Esophagus muscularis mucosa (tissue), 4 donors: ENCODE results near the gene IQCC. TPM values are rescaled to one million over a fixed set of nuclear protein-coding genes. Genes with fewer than 3 reads are reported as not detected.

Experiments used
- DNase-seq: peaks from one replicate; pipeline ENCODE4 v3.0.0-alpha.2; 2017; ENCODE audit errors: extremely low spot score
- H3K27ac ChIP-seq, 4 donors: fragments of 200-600 bp; sonication (generic); replicated peaks in 1 of 4; 1 replicate in 3 of 4; 2 replicates in 1 of 4; pipeline ENCODE4 v1.5.1; 2016 to 2019; ENCODE audit warnings: mild to moderate bottlenecking in 1 of 4
- H3K27me3 ChIP-seq, 4 donors: fragments of 200-600 bp; sonication (generic); one replicate each; pipeline versions ENCODE4 v1.5.1 to v1.6.0; 2016 to 2019
- H3K36me3 ChIP-seq, 4 donors: fragments of 200-600 bp; sonication (generic); one replicate each; pipeline ENCODE4 v1.5.1; 2016 to 2019
- H3K4me1 ChIP-seq, 4 donors: fragments of 200-600 bp; sonication (generic); one replicate each; pipeline ENCODE4 v1.5.1; 2016 to 2019
- H3K4me3 ChIP-seq, 4 donors: fragments of 200-600 bp; sonication (generic); 1 replicate in 2 of 4; 2 replicates in 2 of 4; pipeline ENCODE4 v1.5.1; 2016 to 2019; ENCODE audit warnings: mild to moderate bottlenecking in 4 of 4, moderate library complexity in 1 of 4
- H3K9me3 ChIP-seq, 4 donors: fragments of 200-600 bp; sonication (generic); 1 replicate in 3 of 4; 2 replicates in 1 of 4; pipeline ENCODE4 v1.5.1; 2016 to 2019
- EP300 ChIP-seq: sonication (generic); formaldehyde crosslinking; IDR thresholded peaks from one replicate; pipeline ENCODE4 v1.6.1; 2017; ENCODE audit warnings: antibody characterized with exemption
- POLR2A ChIP-seq: fragments of 450-650 bp; IDR thresholded peaks from one replicate; pipeline ENCODE4 v1.6.1; 2017; ENCODE audit warnings: antibody characterized with exemption, moderate library complexity, mild to moderate bottlenecking, low read depth
- POLR2AphosphoS5 ChIP-seq, 2 donors: sonication (generic); formaldehyde crosslinking; IDR thresholded peaks; one replicate each; pipeline ENCODE4 v1.6.1; 2017; ENCODE audit warnings: antibody characterized with exemption in 2 of 2
- WGBS: methylation state at CpG from one replicate; pipeline ENCODE4 v1.1.5; 2018; 5-methylcytosine and 5-hydroxymethylcytosine counted together
- intact Hi-C: fragments of 100-400 bp; cut with DNase I; formaldehyde crosslinking; loops from one replicate; pipeline ENCODE4 v1.15.1; 2023
- total RNA-seq, 4 donors: library from RNA; depleted of rRNA; stranded (reverse); fragments of >200 nt; gene quantifications; one replicate each; pipeline versions ENCODE4 v1.1.0 to v1.2.1, GENCODE V29; 2016
- TF ChIP-seq, protein P1 (sequence below), 3 experiments: fragments of 200-600 bp in 2 of 3; fragments of 450-650 bp in 1 of 3; sonication (generic) in 2 of 3; IDR thresholded peaks; one replicate each; pipeline ENCODE4 v1.5.1; 2017 to 2019; ENCODE audit warnings: antibody characterized with exemption in 3 of 3, mild to moderate bottlenecking in 2 of 3, moderate library complexity in 1 of 3

Gene IQCC
- total RNA-seq, 4 donors from 2014 or later: 0.66 to 2.1 (median 1.1) TPM

GRCh38 chr1:32220746-32221580, 15.5 kb downstream of the IQCC start:
- WGBS: 92% methylated on average over 4 of the region's 4 CpGs
- intact Hi-C loops: no loop called here

GRCh38 chr1:32221581-32221979, 16.1 kb downstream of the IQCC start:
- Histone ChIP-seq H3K36me3 (peaks cover 30 to 69% (median 49%) of the 10 kb centered on the region in 4 donors), H3K4me1 (peaks cover 27 to 52% (median 38%) of the 10 kb centered on the region in 4 donors)

More at GRCh38 chr1:32220746-32221580, 15.5 kb downstream of the IQCC start:
- H3K36me3 ChIP-seq: peaks cover 31 to 69% (median 49%) of the 10 kb centered on the region in 4 donors
- H3K4me1 ChIP-seq: peaks cover 27 to 51% (median 40%) of the 10 kb centered on the region in 4 donors
- TF ChIP-seq, protein P1, sequence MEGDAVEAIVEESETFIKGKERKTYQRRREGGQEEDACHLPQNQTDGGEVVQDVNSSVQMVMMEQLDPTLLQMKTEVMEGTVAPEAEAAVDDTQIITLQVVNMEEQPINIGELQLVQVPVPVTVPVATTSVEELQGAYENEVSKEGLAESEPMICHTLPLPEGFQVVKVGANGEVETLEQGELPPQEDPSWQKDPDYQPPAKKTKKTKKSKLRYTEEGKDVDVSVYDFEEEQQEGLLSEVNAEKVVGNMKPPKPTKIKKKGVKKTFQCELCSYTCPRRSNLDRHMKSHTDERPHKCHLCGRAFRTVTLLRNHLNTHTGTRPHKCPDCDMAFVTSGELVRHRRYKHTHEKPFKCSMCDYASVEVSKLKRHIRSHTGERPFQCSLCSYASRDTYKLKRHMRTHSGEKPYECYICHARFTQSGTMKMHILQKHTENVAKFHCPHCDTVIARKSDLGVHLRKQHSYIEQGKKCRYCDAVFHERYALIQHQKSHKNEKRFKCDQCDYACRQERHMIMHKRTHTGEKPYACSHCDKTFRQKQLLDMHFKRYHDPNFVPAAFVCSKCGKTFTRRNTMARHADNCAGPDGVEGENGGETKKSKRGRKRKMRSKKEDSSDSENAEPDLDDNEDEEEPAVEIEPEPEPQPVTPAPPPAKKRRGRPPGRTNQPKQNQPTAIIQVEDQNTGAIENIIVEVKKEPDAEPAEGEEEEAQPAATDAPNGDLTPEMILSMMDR (IDR thresholded peaks at IDR 0.05): no peak
- no peak for TF ChIP-seq EP300
- H3K27ac ChIP-seq: peak overlapping the region in 3 of 4 donors; percentile 89 to 95 (median 89)
- no peaks in the 10 kb centered on the region for H3K27me3 ChIP-seq
- no peaks in the 10 kb centered on the region for H3K9me3 ChIP-seq
- H3K4me3 ChIP-seq: peak overlapping the region; percentile 79 to 85 (median 83)
- no peak for DNase-seq

DNA sequence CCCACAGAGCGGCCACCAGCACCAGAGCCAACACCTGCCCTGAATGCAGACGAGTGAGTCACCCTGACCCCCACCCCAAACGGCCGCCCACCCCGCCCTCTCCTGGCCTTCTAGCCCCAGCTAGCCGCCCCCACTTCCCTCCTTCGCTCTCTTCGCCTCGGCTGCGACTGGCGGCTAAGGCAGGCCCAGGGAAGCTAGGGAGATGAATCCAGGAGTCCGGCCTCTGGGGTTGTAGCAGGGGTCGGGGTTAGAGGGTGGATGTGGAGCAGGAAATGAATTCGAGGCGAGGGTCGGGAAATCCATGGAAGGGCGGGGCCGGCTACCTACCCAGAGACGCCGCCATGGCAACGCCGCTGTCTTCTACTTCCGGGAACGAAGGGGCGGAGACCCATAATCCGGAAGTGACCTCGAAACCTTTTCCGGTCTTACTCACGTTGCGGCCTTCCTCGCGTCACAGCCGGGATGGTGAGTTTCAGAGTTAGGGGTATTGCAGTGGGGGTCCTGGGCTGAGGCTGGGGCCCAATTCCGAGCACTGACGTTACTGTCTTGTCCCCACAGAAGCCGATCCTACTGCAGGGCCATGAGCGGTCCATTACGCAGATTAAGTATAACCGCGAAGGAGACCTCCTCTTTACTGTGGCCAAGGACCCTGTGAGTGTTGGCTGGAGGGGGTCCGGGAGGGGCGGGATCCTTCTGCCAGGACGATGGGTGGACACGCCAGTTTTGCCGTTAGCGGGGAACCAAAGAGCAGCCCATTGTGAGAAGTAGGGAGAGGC, 16.7 kb downstream of the IQCC start, which contains the start of the genes EIF3I and TMEM234:
Gene EIF3I, plus strand, starts transcription at position 428 of the 776 bp plus-strand sequence. Its CDS starts 35 bp downstream, at position 463.
Gene TMEM234, minus strand, starts transcription at position 374 of the 776 bp plus-strand sequence. Its CDS starts 31 bp downstream, at position 343.
- under 1% methylated on average over 32 of the region's 46 CpGs for WGBS
- peak; percentile 99 for DNase-seq
- Histone ChIP-seq H3K36me3 (peaks cover 30 to 69% (median 49%) of the 10 kb centered on the region in 4 donors), H3K27me3 (no peaks in the 10 kb centered on the region), H3K4me3 (peak within 1 kb of the TSS; percentile 79 to 85 (median 83)), H3K9me3 (no peaks in the 10 kb centered on the region), H3K4me1 (peaks cover 27 to 52% (median 38%) of the 10 kb centered on the region in 4 donors), H3K27ac (peak within 1 kb of the TSS; percentile 88 to 95 (median 89))
- intact Hi-C loops: no loop called here
- TF ChIP-seq EP300 (peak; percentile 8), POLR2AphosphoS5 (IDR thresholded peaks at IDR 0.05) (peak; percentile 97), POLR2A (peak; percentile 75)
- TF ChIP-seq, protein P1 (IDR thresholded peaks at IDR 0.05): no peak

More at GRCh38 chr1:32221581-32221979, 16.1 kb downstream of the IQCC start:
- Histone ChIP-seq H3K4me3 (peak overlapping the region; percentile 79 to 85 (median 83)), H3K27me3 (no peaks in the 10 kb centered on the region), H3K9me3 (no peaks in the 10 kb centered on the region), H3K27ac (peak overlapping the region; percentile 88 to 95 (median 89))
- 17% methylated on average over 5 of the region's 13 CpGs for WGBS
- TF ChIP-seq, protein P1 (IDR thresholded peaks at IDR 0.05): no peak
- TF ChIP-seq POLR2A (no peak), POLR2AphosphoS5 (IDR thresholded peaks at IDR 0.05) (no peak), EP300 (no peak)
- no peak for DNase-seq
- intact Hi-C loops: no loop called here

DNA sequence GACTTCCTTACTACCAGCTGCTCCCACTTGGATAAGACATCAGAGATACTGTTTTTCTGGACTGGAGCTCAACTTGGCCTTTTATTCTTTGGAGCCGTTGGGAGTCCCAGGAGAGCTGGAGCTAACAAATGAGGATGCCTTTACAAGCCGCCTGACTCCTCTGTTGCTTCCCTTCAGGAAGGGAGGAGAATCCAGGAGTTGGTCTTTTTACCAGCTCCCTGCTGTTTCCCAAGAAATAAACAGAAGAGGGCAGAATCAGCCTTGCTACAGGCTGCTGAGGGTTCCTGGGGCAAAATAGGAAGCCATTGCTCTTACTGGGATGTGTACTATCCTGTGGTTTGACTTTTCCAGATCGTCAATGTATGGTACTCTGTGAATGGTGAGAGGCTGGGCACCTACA, 18.2 kb downstream of the IQCC start:
- peaks cover 27 to 52% (median 38%) of the 10 kb centered on the region in 4 donors for H3K4me1 ChIP-seq
- H3K4me3 ChIP-seq: peak overlapping the region; percentile 79 to 85 (median 83)
- H3K36me3 ChIP-seq: peaks cover 39 to 69% (median 58%) of the 10 kb centered on the region in 4 donors
- no peak for DNase-seq
- no peaks in the 10 kb centered on the region for H3K27me3 ChIP-seq
- intact Hi-C loops: no loop called here
- WGBS: 38% methylated on average over 3 of the region's 3 CpGs
- TF ChIP-seq POLR2AphosphoS5 (IDR thresholded peaks at IDR 0.05): no peak
- TF ChIP-seq EP300: no peak
- TF ChIP-seq POLR2A: no peak
- TF ChIP-seq, protein P1 (IDR thresholded peaks at IDR 0.05): no peak
- H3K27ac ChIP-seq: peak overlapping the region; percentile 88 to 95 (median 89)
- H3K9me3 ChIP-seq: no peaks in the 10 kb centered on the region
